Measurements from ENCODE around the gene DEXI.
"Not testable (repeated sequence)": the region's sequence is repeated elsewhere in the genome, so short reads cannot be mapped to it uniquely, and the experiment has no call there.

The DEXI gene

DNA sequence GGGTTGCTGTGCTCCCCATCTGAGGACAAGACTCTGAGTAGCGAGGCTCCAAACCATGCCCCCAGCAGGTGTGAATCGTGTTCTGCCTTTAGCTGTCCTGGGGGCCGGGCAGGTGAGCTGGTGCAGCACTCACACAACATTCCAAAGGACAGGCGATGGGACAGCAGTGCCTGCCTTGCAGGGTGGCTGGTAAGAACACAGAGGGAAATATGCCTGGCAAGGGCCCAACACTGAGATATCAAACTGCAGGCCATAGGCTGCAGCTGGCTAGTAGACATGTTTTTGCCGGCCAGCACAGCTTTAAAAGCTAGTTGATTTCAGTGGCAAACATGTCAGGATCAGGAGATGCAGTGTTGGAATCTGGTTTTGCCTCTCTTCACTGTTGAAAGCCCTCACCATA lies 25.7 kb upstream of the DEXI start:
- no peak for DNase-seq

DNA sequence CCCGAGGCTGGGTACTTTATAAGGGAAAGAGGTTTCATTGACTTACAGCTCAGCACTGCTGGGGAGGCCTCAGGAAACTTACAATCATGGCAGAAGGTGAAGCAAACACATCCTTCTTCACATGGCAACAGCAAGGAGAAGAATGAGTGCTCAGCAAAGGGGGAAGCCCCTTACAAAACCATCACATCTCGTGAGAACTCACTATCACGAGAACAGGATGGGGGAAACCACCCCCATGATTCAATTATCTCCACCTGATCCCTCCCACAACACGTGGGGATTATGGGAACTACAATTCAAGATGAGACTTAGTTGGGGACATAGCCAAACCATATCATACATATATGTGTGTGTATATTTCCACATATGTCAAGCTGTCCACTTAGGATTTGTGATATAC lies 24.3 kb upstream of the DEXI start:
- peak; percentile 74 for DNase-seq

DNA sequence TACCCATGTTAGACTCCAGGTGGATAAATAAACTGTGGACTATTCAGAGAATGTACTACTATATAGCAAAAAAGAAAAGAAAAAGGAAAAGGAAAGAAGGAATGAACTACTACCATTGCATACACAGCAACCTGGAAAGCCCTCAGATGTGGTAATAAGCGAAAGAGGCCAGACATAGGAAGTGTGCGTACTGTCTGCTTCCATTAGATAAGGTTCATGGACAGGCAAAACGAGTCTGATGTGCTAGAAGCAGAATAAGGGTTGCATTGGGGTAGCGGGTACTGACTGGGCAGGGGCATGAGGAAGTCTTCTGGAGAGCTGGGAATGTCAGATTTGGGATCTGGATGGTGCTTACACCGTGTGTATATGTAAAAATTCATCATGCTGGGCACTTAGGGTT lies 23.9 kb upstream of the DEXI start:
- no peak for DNase-seq

DNA sequence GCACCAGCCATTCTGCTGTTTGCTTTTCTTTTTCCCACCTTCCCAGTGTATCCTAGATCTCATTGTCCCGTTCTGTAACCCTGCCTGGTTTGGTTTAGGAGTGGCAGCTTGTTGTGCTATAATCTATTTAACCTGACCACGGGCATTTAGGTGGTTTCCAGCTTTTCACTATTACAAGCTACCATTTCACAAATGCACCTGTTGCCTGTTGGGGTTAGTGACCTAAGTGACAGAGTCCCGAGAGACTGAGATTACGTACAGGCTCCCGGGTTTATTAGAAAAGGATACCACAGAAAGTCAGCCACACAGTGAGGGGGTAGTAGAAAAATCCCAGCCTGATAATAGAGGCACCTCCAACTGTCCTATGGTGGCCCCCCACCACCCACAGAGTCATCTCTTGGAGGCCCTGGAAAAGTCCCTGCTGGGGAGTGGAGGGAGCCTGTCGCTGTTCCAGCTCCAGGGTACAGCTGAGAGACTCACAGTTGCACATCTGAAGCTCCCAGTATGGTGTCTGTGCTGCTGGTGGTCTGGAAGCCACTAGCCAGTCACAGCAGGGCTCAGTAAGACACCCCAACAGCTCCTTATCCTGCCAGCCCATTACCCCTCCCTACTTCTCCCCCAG lies 23.3 kb upstream of the DEXI start:
- DNase-seq: peak; percentile 88

DNA sequence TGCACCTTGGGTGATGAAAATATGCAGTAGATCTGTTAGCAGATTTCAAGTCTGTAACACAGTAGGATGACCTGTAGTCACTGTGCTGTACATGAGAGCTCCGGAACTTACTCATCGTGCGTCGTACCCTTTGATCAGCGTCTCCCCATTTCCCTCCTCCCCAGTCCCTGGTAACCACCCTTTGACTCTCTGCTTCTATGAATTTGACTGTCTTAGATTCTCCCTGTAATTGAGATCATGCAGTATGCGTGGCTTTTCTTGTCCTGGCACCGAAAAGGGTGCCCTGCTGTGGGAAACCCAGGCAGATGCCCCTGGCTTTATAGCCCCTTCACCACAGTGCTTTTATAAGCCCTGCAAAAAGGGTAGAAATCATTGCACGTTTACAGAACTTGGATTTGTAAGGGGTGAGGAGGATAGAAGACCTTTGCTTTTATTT lies 22.6 kb upstream of the DEXI start:
- DNase-seq: peak; percentile 92

DNA sequence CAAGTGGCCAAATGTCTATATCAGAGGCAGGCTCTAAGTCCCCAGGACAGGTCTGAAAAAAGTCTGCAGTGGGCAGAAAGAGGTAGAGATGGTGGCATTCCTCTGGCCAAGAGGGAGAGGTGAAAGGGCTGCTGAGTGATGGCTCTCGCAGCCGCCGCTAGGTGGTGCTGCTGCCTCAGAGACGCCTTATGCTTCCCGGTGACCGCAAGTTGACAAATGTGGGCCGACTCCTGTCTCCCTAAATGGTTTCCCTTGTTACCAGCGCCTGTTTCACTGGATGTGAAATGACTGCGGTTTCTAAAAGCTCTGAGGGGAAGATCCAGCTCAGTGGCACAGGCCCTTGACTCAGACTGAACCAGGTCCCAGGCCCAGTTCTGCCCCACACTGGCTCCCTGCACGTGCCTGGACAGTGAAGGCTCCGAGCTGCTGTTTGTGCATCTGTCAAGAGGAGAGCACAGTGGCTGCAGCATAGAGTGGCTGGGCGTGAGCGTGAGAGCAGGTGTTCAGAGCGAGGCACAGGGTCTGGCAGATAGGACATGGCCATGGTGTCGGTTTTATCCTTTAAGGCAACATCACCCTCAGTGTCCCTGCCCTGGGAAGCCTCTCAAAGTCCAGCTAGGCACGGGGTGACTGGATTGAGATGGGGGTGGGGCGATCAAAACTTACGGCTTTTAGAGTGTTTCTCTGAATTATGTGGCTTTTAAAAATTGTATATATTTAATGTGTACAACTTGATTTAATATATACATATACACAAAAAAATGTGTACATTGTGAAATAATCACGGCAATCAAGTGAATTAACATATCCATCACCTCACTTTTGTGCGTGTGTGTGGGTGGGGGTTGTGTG lies 22.0 kb upstream of the DEXI start:
- peak; percentile 93 for DNase-seq

DNA sequence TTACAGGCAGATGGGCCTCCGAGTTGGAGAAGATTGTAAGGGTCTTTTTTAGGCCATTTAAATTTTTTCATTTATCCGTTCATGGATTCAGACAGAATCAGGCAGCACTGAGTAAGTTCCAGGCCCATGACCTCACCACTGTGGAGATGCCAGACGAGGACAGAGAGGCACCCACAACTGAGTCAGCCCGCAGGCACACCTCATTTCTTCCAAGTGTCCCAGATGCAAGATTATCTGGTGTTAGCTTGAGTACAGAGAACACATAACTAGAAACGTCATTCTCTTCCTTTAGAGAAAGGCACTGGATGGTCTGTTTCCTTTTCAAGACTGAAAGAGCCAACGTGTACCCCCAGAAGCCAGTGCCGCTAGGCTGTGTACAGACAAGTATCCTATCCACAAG lies 19.0 kb upstream of the DEXI start:
- DNase-seq: peak; percentile 48

DNA sequence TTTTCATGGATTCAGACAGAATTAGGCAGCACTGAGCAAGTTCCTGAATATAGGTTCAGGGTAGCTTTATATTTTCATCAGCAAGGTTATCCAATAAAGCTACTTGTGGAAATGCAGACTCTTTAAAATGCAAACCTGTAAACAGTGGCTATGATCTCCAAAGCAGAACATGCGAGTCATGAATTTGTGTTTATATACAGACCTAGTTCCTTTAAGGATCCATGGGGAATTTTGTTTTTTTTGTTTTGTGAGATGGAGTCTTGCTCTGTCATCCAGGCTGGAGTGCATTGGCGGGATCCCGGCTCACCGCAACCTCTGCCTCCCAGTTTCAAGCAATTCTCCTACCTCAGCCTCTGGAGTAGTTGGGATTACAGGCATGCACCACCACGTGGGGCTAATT lies 16.9 kb upstream of the DEXI start:
- DNase-seq: no peak

DNA sequence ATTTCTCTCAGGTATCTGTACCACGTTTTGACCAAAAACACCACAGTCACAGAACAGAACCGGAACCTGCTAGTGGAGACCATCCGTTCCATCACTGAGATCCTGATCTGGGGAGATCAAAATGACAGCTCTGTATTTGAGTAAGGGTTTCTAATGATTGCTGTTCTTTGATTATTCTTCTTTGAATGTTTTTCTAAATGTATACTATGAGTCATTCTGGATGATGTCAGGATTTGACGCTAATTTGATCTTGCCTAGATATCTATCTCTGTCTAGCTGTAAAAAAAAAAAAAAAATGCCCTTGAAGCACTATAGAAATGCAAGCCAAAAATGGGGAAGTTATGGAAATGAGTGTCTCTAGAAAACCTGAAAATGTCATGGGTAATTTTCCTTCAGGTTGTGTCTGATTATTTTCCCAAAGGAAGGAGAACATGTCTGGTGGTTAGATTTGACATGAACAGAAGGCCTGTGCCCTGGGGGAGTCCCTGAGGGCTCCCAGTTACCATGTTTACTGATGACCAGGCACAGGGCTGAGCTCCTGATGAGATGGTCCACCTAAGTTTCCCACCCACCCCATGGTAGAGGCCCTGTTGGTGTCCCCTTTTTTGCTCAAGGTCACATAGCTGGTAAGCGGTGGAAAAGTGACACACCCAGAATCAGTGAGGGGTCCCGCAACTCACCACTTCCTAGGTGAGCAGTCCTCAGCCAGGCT lies 15.7 kb upstream of the DEXI start:
- peak; percentile 81 for DNase-seq

DNA sequence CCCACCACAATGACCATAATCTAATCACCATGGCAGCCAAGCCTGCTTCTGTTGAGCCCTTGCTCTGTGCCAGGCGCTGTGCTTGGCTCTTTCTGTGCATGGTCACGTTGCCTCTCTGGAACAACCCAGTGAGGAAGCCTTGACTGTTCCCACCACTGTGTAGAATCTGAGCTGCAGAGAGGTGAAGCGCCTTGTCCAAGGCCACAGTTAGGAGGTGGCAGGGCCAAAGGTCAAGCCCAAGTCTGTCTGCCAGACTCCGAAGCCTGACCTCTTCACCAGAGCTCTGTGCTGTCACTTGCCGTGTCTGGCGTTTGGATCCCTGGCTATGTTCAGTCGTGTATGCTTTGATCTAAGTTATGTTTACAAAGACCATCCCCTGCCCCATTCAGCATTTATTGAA lies 12.6 kb upstream of the DEXI start:
- no peak for DNase-seq

DNA sequence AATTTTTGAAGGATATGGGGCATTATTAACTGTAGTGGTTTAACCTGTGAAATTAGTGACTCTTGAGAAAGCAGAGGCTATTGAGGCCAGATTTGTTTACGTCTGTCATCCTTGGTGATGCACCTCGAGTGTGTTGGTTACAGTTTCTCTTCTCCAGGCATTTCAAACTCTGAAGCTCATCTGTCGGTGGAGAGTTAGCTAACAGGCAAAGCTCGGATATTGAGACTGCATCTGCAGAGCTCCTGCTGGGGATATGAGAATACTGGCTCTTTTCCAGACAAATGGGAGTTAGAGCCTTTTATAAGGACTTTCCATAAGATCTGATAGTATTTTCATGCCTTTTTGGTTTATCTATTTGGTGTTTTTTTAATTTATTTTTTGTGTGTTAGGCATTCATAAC lies 8.8 kb upstream of the DEXI start:
- DNase-seq: no peak

DNA sequence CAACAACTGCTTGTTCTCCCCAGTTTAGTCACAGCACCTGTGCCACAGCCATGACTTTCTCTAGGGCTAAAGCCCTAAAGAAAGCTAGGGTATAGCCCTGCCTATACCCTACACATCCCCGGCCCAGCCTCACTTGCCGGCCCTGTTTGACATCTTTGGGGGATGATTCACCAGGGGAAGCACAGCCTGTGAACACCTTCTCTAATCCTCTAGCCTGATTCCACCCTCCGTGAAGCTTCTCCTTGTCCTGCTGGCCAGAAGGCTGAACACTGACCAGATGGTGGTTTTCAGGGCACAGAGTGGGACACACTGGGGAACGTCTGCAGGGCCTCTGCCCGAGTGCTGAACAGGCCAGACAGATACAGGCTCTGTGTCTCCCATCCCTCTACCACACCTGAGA lies 8.1 kb upstream of the DEXI start:
- DNase-seq: no peak

DNA sequence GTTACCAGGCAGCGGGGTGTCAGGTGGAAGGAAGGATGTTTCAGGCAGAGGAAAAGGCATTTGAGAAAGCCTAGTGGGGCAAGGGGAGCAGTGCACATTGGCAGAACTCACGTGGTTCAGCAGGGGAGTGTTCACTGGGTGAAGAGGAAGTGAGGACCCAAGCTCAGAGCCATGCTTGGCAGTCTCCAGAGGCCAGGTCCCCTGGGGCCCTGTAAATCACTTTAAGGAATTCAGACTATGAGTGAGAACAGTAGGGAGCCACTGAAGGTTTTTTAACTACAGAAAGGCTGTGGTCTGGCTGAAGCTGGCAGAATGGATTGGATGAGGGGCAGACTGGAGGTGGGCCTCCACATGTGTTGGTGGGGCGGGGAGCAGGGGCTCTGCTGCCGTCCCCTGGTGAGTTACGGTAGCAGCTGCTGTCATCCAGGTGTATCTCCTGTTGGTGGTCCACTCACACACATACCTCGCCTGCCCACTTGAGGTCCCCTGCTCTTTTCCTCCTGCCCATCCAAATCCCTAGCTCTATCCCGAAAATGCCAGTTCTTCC lies 7.2 kb upstream of the DEXI start:
- peak; percentile 73 for DNase-seq

DNA sequence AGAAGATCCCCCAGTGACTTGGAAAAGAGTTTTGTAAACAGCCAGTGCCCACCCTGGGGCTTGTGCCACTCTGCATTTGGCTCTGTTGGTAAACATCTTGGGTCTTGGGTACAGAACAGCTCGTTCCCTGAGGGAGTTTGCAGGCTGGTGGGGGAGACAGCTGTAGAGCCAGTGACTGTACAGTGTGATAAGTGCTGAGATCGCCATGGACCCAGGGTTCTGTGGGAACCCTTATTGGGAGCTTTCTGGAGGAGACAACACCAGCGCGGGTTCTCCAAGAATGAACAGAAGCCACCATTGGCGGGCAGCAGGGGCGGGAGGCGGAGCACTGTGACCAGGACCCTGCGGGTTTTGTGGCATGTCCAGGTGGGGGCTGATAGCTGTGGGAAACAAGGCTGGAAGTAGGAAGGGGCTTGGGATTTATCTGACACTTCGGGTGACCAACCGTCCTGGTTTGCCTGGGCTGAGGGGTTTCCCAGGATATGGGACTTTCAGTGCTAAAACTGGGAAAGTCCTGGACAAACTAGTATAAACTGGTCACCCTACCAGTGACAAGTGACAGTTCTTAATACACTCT lies 5.0 kb upstream of the DEXI start:
- no peak for DNase-seq

DNA sequence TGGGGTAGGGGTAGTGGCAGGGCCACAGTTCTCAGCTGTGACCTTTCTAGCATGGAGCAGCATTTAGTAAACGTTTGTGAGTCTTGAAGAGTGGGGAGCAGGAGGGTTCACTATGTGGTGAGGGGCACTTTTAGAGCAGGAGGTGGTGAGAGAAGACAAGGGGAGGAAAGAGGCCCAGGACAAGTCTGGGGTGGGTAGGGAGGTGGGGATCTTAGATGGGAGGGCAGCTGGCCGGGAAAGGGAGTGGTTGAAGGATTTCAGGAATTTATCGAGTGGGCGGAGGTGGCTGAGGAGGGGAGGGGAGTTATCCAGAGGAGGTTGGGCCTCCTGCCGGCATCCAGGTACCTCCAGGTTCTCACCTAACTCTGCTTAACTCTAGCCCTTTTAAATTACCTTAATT lies 4.0 kb upstream of the DEXI start:
- DNase-seq: no peak

DNA sequence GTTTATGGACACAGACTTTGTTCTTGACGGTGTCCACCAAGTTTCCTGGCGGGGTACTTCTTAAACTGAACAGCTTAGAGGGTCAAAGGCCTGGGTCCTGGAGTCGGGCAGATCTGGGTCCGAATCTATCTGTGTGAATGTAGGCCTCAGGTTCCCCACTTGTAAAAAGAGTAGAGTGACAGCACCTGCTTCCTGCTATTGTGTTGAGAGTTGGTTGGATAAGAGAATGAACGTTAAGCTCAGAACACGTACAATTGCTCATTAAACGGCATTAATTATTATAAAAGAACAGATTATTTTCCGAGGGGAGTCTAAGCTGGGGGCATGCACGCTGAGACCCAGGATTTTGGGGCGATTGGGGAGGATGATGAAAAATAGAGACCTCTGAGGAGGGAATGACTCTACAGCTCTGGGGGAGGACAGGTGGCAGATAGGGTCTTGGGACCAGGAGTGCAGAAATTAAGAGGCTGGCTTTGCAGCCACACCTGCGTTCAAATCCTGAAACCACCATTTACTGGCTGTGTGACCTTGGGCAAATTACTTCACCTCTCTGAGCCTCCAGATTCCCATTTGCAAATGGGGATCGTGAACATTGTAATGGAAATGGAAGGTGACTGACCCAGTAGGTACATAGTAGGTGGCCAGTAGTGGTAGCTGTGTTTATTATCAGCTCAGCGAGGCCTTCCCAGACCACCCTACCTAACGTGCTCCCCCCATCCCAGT lies 3.0 kb upstream of the DEXI start:
- no peak for DNase-seq

DNA sequence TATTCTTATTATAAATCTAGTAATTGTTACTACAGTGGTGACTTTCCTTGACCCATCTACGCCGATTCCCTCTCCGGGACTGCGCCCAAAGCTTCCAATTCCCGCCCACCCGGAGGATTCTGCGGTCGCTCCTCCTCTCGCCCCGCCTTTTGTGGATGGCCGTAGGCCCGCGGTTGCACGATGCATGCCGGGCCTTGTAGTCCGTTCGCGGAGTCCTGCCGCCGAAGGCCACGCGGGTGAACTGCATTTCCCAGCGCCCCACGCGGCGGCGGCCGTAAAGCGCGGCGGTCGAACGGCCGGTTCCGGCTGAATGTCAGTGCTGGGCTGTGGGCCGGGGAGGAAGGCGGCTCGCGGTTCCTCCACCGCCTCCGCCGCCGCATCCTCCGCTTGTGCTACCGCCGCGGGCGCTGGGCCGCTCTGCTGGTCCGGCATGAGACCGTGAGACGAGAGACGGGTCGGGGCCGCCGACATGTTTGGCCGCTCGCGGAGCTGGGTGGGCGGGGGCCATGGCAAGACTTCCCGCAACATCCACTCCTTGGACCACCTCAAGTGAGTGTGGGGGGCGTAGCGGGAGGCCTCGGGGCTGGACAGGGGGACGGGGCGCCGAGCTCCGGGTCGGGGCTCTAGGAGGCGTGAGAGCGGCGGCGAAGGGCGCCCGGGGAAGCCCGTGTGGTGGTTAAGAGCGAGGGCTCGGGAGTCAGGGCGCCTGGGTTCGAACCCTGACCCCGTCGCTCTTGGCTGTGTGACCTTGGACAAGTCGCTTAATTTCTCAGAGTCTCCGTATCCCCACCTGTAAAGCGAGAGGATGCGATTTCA lies 2.2 kb upstream of the DEXI start, which contains the start of gene CLEC16A:
Gene CLEC16A (plus strand): TSS at position 316 of the 816 bp plus-strand sequence. CDS start 154 bp downstream, at position 470.
- peak; percentile 99 for DNase-seq

DNA sequence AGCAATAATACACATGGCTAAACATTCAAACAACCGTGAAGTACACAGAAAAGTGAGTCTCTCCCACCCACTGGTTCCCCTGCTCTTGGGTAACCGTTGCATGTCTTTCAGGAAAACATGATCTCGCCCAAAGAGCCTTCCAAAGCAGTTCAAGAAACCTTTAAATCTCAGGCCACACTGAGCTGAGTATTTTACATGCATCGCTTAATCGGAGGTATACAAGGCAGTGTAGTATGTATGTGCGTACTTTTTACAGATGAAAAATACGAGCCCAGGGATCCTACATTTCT lies 741 bp upstream of the DEXI start:
- DNase-seq: no peak

DNA sequence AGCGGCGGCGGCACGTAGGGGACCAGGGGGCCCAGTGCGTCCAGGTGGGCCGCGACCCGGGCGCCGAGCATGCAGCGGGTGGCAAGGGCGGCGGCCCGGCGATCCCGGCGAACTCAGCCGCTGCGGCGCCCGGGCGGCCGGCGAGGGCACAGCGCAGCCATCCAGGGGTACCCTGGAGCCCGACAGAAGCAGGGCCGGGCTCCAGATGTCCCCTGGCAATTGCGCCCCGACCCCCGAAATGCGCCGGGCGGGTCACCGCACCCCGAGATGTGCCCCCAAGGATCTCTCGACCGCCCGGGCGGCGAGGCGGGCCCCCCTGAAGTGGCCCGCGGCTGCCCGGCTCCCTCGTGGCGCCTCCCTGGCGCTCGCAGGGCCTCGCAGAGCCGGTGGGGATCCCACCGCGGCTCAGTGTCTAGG lies 325 bp downstream of the DEXI start:
- not testable (repeated sequence) for DNase-seq

DNA sequence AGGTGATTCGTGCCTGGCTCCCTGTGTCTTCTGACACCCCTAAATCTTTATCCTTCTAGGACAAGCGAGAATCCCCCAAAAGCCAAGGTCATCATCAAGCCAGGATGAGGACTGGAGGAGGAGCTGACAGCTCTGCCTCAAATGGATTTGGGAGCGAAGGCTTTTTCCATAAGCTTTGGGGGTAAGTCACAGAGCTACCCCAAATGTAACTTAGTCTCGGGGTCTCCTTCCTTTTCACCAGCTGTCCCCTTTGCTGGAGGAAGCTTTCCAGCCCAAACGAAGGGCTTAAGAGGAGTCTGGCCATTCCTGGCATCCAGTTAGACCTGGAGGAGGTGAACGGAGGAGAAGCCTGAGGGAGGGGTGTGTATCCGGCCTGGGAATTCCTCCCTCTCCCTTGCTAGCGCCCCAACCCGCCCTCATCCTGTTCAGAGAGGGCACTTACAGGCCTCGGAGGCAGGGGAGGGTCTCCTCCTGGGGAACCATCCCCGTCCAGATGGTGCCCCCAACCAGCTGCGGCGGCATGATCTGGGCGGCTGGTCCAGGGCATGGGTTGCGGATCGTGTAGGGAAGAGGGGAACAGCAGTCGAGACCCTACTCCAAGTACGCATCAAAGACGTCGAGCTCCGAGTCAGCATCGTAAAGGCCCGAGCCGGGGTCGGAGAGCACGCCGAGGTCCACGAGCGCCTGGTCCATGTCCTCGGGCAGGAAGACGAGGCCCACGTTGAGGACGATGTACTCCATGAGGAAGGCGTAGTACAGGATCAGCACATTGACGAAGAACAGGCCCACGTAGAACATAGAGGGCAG lies 938 bp downstream of the DEXI start:
- DNase-seq: no peak

Data from activated CD4-positive, alpha-beta T cell treated with anti-CD3 and anti-CD28 coated beads, Interleukin-2, Interleukin-6, amounts not matched to agents 100 ng/mL and 50 ng/mL, durations not matched to agents 16 hours and 8 hours (primary cell).